Activated CD8-positive, alpha-beta memory T cell treated with anti-CD3 and anti-CD28 coated beads, Interleukin-2, amount 50 U/mL, for 48 hours (primary cell): ENCODE data around the gene PRPS1.
"Not testable (repeated sequence)": the region's sequence is repeated elsewhere in the genome, so short reads cannot be mapped to it uniquely, and the experiment has no call there.

Experiments used
- DNase-seq: peaks from one replicate; pipeline ENCODE4 v3.0.0-alpha.2; 2020

The PRPS1 gene

GRCh38 chrX:107675823-107676555, 47.7 kb downstream of the PRPS1 start:
- DNase-seq = no peak

DNA sequence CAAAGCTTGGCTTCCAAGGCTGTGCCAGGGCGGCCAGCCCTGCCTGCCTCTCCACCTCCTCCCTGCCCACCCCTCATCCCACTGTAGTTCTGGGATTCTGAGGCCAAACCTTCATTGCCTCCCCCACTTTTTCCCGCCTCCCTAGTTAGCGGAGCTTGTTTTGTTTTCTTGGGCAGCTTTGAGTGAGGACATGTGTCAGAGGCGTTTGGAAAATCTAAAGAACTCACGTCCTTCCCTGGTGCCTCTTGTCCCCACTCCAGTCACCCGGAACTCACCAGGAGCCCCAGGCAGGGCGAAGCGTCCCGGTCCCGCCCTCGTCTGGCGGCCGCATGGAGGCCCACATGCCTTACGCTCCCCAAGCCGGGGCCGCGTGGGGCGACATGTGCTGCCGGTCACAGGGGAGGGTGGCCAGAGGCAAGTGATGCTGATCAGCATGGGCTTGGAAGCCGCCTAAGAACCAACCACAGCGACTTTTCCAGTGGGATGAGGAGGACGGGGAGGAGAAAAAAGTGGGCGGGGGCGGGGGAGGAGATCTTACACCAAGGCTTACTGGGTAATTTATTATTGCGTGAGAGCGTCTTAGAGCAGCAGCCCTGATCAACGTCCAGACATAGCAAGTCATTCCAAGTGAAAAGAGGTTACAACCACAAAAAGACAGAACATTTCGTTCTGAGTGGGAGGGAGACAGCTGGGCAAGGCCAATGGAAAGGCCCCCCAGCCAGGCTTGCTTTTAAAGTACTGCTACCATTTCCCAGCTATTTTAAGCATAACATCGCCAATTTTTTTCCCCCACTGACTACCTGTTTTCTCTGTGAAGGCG, 48.5 kb downstream of the PRPS1 start:
- peak; percentile 75 for DNase-seq

DNA sequence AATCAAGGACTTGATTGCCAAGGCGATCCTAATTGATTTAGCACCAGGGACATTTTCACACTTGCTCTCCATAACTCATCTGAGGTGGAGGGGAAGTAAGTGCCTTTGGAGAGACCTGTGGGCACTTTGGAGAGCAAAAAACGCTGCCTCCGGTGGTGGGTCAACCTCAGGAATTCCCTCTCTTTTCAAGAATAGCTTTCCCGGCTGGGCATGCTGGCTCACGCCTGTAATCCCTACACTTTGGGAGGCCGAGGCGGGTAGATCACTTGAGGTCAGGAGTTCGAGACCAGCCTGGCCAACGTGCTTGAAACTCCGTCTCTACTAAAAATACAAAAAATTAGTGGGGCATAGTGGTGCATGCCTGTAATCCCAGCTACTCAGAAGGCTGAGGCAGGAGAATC, 49.2 kb downstream of the PRPS1 start:
- DNase-seq = no peak

DNA sequence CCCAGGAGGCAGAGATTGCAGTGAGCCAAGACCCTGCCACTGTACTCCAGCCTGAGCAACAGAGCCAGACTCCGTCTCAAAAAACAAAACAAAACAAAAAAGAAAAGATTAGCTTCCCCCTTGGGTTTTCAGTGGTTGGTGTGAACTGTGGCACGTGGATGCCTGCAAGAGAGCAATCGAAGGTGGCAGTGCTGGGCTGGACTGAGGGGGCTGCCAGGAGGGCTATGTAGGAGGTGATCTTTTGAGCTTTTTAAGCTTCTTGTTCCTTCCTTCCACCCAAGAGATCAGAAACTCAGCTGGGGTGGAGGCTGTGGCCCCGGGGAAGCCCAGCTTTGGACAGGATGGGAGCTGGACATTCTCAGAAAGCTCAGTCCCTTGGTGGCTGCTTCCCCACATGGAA, 49.6 kb downstream of the PRPS1 start:
- no peak for DNase-seq

DNA sequence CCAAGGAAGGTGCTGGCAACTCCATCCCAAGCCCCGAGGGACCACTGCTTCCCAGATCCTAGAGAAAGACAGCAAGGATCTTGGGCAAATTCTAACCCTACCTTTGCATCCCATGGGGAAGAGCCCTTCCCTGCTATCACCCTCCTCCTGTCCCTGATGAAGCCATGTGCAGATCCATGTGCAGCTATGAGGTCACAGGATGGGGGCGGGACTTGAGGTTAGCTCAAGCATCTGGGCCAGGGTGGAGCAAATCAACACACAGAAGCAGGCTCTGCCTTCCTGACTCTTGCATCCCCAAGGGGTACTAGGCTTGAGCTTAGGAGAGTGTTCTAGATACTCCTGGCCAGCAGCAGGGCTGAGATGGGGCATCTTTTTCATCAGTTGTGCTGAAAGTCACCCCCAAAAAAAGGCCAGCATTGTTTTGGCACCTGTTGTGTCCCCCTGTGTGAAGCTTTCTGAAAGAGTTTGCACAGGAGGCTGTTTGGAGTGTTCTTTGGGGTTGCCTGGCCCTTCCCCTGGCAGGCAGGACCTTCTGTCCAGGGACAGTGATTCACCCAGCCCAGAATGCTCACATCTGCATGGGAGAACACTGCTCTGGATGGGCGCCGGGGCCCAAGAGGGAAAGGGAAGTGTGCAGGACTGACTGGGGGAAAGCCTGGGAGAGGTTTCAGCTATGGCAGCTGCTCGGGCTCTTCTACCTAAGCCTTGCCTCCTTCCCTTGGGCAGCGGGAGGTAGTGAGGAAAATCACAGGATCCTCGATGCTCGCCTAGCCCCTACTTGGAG, 50.8 kb downstream of the PRPS1 start:
- DNase-seq = no peak

GRCh38 chrX:107682256-107682655, 53.9 kb downstream of the PRPS1 start:
- no peak for DNase-seq

DNA sequence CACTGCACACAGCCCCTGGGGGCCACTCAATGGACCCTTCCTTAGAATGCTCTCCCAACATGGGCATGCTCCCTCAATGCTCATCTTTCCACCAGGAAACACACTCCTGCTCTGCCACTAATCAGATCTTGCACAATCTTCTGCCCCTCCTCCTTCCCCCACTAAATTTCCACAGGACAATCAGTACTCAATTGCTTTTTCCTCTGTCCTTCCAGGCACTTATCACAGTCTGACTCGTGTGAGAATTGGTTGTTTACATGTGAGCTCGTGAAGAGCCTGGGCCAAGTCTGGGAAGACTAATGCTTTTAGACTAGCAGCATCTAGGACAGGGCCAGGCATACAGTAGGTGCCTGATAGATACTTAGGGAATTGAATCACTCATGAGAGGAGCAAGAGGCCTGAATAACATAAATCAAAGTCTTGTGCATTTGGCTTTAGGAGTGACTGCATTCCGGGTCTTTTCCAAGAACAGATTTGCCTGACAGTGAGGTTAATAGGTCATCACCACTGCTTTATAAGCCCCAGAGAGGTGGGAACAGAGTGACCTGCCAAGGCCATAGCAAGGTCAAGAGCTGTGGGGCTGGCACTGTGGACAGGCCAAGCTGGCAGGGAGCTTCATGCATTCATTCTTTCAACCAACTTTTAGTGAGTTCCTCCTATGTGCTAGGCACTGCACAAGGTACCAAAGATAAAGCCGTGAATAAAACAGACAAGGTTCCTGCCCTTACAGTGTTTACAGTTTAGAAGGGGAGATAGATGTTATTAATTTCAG, 55.0 kb downstream of the PRPS1 start:
- DNase-seq = no peak

GRCh38 chrX:107683931-107684330, 55.6 kb downstream of the PRPS1 start:
- no peak for DNase-seq

GRCh38 chrX:107684956-107685385, 56.7 kb downstream of the PRPS1 start:
- DNase-seq = no peak

GRCh38 chrX:107685586-107685985, 57.3 kb downstream of the PRPS1 start:
- not testable (repeated sequence) for DNase-seq

DNA sequence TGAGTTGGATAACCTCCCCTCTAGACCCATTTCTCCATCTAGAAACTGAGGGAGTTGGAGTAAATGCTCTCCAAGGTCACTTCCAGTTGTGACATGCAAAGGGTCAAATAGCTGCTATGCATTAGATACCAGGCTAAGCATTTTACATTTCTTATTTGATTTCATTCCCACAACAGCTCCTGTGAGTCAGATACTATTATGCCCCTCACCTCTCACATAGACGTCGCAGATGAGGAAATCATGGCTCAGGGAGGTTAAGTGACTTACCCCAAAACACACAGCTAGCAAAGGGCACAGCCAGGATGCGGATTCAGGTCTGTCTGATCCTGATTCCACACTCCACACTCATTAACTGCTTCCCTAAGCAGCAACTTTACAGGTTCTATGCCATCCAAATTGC, 57.7 kb downstream of the PRPS1 start:
- no peak for DNase-seq

DNA sequence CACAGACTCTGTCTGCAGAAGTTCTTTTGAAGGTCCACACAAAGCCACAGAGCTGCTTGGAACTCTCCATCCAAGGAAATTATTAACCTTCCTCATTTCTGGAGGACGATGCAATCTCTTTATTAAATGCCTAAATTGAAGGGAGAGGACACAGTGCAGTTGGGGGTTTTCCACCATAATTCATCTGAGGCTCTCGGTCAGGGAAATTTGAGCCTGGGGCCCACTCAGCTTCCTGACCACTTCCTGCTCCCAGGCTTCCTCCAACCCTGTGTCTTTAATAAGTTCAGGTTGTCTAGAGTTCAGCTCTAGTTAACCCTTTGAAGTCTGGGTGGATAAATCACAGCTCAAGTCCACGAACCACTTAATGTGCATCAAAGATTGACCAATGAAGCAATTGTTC, 58.5 kb downstream of the PRPS1 start:
- DNase-seq = no peak

GRCh38 chrX:107687445-107687844, 59.1 kb downstream of the PRPS1 start:
- DNase-seq = no peak

- DNase-seq = no peak
Measured at GRCh38 chrX:107691024-107691448, 62.7 kb downstream of the PRPS1 start.

DNA sequence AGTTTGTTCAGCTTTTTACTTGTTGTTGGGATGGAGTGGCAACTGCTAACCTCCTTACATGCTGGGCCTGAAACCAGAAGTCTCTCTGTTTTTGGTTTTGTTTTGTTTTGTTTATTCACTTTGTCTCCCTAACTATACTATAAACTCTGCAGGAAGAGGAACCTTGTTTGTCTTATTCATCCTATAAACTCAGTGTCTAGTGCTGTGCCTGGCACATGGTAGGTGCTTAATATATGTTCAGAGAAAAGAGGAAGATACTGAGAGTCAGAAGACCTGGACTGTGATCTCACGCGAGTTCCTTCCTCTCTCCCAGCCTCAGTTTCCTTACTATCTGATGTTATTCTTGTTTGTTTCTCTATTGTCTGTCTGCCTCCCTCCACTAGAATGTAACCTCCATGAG, 71.3 kb downstream of the PRPS1 start:
- DNase-seq = no peak

GRCh38 chrX:107700317-107700774, 72.0 kb downstream of the PRPS1 start:
- DNase-seq = no peak
